HG03520 (cell line): ENCODE results near the gene SENP3.
A peak's percentile ranks its signal among the peaks of the same experiment; 100 is the strongest.
"Not testable (repeated sequence)": the region's sequence is repeated elsewhere in the genome, so short reads cannot be mapped to it uniquely, and the experiment has no call there.

ENCODE experiments used
- ATAC-seq: cut with Tn5 transposase; IDR thresholded peaks from one replicate; pipeline ENCODE4 v1.9.1; 2021; ENCODE audit warnings: mild to moderate bottlenecking, moderate library complexity; ENCODE audit not compliant: unreplicated experiment

Gene SENP3

GRCh38 chr17:7591596-7591995, 29.9 kb downstream of the SENP3 start:
- ATAC-seq: no peak

GRCh38 chr17:7592422-7593021, 30.8 kb downstream of the SENP3 start:
- no peak for ATAC-seq

- ATAC-seq: no peak
These were observed 31.6 kb downstream of the SENP3 start for GRCh38 chr17:7593296-7593695.

DNA sequence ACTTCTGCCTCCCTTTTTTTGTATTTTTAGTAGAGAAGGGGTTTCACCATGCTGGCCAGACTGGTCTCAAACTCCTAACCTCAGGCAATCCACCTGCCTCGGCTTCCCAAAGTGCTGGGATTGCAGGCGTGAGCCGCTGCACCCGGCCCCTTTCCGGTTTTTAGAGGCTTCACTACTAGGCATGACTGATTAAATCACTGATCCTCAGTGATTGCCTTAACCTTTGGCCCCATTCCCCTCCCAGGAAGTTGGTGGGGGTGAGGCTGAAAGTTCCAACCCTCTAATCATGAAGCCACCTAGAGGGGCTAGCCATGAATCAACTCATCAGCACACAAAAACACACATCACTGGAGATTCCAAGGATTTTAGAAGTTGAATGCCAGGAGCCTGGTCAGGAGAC, 35.8 kb downstream of the SENP3 start:
- ATAC-seq: not testable (repeated sequence)

GRCh38 chr17:7606280-7606679, 44.6 kb downstream of the SENP3 start:
- no peak for ATAC-seq

GRCh38 chr17:7610641-7611040, 48.9 kb downstream of the SENP3 start:
- ATAC-seq: no peak

- no peak for ATAC-seq
These were observed 50.0 kb downstream of the SENP3 start for GRCh38 chr17:7611635-7612293.

DNA sequence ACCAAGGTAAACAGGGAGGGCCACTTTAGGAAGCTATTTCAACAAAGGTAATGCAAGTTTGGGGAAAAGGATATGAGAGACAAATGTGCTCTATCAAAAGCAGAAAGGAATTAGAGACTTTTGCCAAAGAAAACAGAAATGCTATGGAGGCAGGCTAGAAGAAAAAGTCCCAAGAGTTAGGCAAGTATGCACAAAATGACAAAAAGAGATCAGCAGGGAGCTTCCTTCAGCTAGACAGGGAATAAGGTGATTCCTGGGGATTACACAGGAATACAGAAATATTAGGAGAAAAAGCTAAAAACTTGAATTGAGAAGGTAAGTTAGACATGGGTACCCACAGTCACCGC, 50.5 kb downstream of the SENP3 start:
- no peak for ATAC-seq

DNA sequence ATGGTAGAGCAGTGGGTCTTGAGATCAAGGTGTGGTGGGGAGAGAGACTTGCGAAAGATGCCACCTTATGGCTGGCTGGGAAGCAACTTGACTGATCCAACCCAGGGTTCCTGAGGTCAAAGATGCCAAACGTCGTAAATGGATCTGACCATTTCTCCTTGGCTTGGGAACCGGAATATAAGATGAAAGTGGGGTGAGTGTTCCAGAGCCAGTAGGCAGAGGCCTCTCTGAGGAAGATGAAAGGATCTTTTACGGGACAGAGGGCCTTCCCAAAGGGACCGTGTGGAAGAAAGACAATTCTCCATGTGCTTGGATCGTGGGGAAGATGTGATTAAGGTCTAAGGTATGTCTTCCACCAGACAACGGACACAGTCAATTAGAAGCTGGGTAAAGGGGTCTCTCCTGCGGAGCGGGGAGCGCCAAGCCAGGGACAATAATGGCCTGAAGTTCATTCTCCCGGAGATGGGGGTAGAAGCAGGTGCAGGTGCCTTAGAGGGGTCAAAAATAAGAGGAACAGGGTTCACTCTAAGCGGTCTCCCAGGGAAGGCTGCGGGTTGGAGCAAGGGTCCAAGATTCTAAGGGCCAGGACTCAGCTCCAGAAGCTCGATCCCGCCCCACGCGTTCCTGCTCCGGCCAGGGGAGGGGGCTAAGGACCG, 52.2 kb downstream of the SENP3 start:
- ATAC-seq: no peak

DNA sequence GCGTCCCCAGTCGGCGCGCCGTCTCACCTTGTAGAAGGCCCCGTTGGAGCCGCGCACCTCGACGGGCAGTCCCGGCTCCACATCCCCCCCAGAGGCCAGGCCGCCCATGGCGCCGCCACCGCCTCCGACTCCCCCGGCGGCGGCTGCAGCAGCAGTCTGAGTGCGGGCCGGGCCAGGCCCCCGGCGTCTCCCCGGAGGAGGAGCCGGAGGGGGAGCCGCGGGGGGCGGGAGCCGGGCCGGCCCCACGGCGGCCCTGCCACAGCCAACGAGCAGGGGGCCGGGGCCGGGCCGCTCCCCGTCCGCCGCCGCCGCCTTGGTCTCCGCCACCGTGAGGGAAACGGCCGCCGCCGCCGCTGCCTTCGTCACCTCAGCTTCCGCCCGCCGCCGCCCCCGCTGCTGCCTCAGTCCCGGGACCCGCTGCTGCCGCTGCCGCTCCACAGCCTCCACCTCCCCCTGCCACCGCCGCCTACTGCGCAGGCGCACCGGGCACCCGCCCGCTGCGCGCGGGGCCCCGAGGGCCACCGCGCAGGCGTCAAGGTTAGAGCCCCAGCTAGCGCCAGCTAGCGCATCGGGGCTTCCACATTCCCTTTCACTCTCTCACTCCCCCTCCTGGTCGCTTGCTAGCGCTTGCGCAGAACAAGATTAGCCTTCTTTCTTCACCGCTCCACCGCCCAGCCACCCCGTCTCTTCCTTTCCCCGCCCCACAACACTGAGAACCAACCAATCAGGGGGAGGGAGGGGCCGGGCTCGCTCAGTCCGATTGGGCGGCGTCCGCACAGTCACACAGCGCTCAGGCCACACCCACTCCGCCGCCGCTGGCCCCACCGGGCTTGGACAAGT, 52.9 kb downstream of the SENP3 start, which contains the start of gene FXR2:
FXR2 (minus strand) TSS at position 473 of the 840 bp plus-strand sequence; CDS start at position 108, 365 bp downstream.
- peak; percentile 79 for ATAC-seq

DNA sequence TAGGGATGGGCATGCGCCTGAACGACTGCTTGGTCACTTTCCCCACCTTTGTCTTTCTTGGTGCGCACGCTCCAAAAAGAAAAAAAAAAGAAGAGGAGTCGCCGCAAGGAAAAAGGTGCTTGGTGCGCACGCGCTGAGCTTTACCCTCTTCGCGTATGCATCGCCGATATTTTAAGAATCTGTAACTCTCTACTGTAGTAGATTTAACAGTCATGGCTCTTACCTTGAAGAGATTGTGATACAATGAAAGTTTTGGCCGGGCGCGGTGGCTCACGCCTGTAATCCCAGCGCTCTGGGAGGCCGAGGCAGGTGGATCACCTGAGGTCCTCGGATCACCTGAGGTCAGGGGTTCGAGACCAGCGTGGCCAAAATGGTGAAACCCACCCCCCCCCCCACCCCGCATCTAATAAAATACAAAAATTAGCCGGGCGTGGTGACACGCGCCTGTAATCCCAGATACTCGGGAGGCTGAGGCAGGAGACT, 53.6 kb downstream of the SENP3 start:
- no peak for ATAC-seq

DNA sequence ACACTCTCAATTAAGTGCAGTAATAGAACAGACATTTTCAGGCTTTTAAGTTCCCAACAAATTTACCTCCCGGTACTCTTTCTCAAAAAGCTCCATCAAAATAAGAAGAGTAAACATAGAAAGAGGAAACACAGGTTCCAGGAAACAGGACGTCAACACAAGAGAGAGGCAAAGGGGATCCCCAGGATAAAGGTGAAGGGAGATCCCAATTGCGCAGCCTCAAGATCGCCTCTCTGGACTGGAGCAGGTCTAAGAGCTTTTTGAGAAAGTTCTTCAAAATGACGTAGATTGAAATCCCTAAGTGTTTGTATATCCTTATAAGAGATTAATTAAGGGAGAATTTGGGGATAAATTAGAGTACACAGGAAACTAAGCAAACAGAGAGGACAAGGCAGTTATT, 56.9 kb downstream of the SENP3 start:
- no peak for ATAC-seq

- ATAC-seq: no peak
These were observed 59.1 kb downstream of the SENP3 start for GRCh38 chr17:7620835-7621234.
